HepG2 (cell line): ENCODE measurements around the gene TMED6. TPM values are rescaled to one million over a fixed set of nuclear protein-coding genes. Genes with fewer than 3 reads are reported as not detected.

Experiments used
- ATAC-seq: fragments of 200-7000 bp; cut with Tn5 transposase; 3 replicates; pipeline ENCODE4 v1.9.1; 2020; ENCODE audit warnings: mild to moderate bottlenecking, moderate library complexity
- BruUV-seq: library from RNA; stranded (reverse); fragments of 400-500 nt; replicated peaks from 2 replicates; lab custom pipeline; 2021; lab: Mats Ljungman, UMichigan
- CTCF ChIA-PET: fragments of 300-600 bp; formaldehyde crosslinking; extraction: SDS; loops from one replicate; lab custom pipeline; 2021; ENCODE audit warnings: low total read pairs, inconsistent platforms, low intra/inter-chr PET ratio; lab: Yijun Ruan, JAX
- POLR2A ChIA-PET: fragments of 350-600 bp; sonication (Branson Sonifier 250); formaldehyde crosslinking; loops from one replicate; lab custom pipeline; 2020; ENCODE audit warnings: antibody characterized with exemption, inconsistent platforms; lab: Yijun Ruan, JAX
- DNase-seq: peaks from one replicate; pipeline ENCODE4 v3.0.0-alpha.2; 2015; ENCODE audit warnings: low spot score
- FAIRE-seq: peaks from 3 replicates; lab custom pipeline; 2011; peaks lifted over from hg19 to GRCh38; lab: Jason Lieb, UNC
- H2AFZ ChIP-seq: one replicate; pipeline ENCODE4 v1.6.1; 2011; ENCODE audit warnings: low read length, inconsistent platforms
- H3K27ac ChIP-seq: fragments of 300-600 bp; 3 replicates; pipeline ENCODE4 v1.8.0; 2011; ENCODE audit warnings: mixed run types, mild to moderate bottlenecking, mixed read lengths, low read length, inconsistent platforms; ENCODE audit not compliant: insufficient read depth; ENCODE audit errors: extremely low read length
- H3K27me3 ChIP-seq, 2 experiments: fragments of 200-600 bp in 1 of 2; 2 replicates in 1 of 2; 3 replicates in 1 of 2; pipeline versions ENCODE4 v1.6.0 to v1.8.0; 2011; ENCODE audit warnings: low read length in 2 of 2, mild to moderate bottlenecking in 2 of 2, moderate library complexity in 2 of 2, inconsistent platforms in 1 of 2; ENCODE audit not compliant: insufficient read depth in 2 of 2, control insufficient read depth in 1 of 2
- H3K36me3 ChIP-seq, 2 experiments: fragments of 200-600 bp in 1 of 2; replicated peaks in 1 of 2; 2 replicates in 1 of 2; 3 replicates in 1 of 2; pipeline versions ENCODE4 v1.5.1 to v1.8.0; 2011; ENCODE audit warnings: low read length in 2 of 2, inconsistent platforms in 1 of 2; ENCODE audit not compliant: insufficient read depth in 2 of 2, control insufficient read depth in 1 of 2
- H3K4me1 ChIP-seq: 2 replicates; pipeline ENCODE4 v1.5.1; 2012; ENCODE audit warnings: low read length, inconsistent platforms; ENCODE audit not compliant: insufficient read depth
- H3K4me2 ChIP-seq: 2 replicates; pipeline ENCODE4 v1.6.0; 2011; ENCODE audit warnings: low read depth, low read length, inconsistent platforms
- H3K4me3 ChIP-seq, 3 experiments: fragments of 200-600 bp in 1 of 3; sonication (generic), shearing (Covaris generic) in 1 of 3; replicated peaks in 1 of 3; 2 replicates each; pipeline ENCODE4 v1.5.1; 2011 to 2016; ENCODE audit warnings: low read length in 3 of 3, inconsistent platforms in 2 of 3, low read depth in 2 of 3, mild to moderate bottlenecking in 2 of 3, control low read depth in 1 of 3, mixed read lengths in 1 of 3; ENCODE audit not compliant: insufficient read depth in 1 of 3
- H3K79me2 ChIP-seq: one replicate; pipeline ENCODE4 v1.6.1; 2011; ENCODE audit warnings: low read length, inconsistent platforms; ENCODE audit not compliant: insufficient read depth
- H3K9ac ChIP-seq: 2 replicates; pipeline ENCODE4 v1.6.0; 2011; ENCODE audit warnings: mild to moderate bottlenecking, low read depth, low read length, inconsistent platforms; ENCODE audit not compliant: insufficient read depth
- H3K9me3 ChIP-seq: 2 replicates; pipeline ENCODE4 v1.5.1; 2012; ENCODE audit warnings: mild to moderate bottlenecking, low read length
- H4K20me1 ChIP-seq: 2 replicates; pipeline ENCODE4 v1.6.0; 2011; ENCODE audit warnings: inconsistent platforms, mild to moderate bottlenecking, low read length, moderate library complexity; ENCODE audit not compliant: insufficient read depth
- NR2F1 ChIP-seq, 2 experiments: fragments of 450-650 bp in 1 of 2; formaldehyde crosslinking in 1 of 2; IDR thresholded peaks; 2 replicates each; pipeline versions ENCODE4 v1.5.0 to v1.6.1; 2016 to 2020; ENCODE audit warnings: mild to moderate bottlenecking in 1 of 2, missing compliant biosample characterization in 1 of 2, missing genetic modification reagents in 1 of 2, moderate library complexity in 1 of 2
- SNAPC4 ChIP-seq: sonication (generic); formaldehyde crosslinking; IDR thresholded peaks from 2 replicates; pipeline ENCODE4 v1.4.0; 2020; ENCODE audit warnings: mild to moderate bottlenecking, missing genetic modification reagents
- ZBTB40 ChIP-seq, 2 experiments: fragments of 450-650 bp in 1 of 2; sonication (generic) in 1 of 2; formaldehyde crosslinking in 1 of 2; IDR thresholded peaks; 2 replicates each; pipeline versions ENCODE4 v1.6.1 to v1.8.0; 2016 to 2022; ENCODE audit warnings: antibody characterized with exemption in 1 of 2, mild to moderate bottlenecking in 1 of 2, missing genetic modification reagents in 1 of 2
- WGBS: methylation state at CpG from one replicate; pipeline ENCODE4 v1.1.6; 2017; ENCODE audit warnings: low lambda C conversion rate; 5-methylcytosine and 5-hydroxymethylcytosine counted together
- in situ Hi-C: cut with HindIII; loops from 2 replicates; pipeline ENCODE4 v1.10.0; 2017; ENCODE audit warnings: low pct_unique_long_range_greater_than_20kb; ENCODE audit not compliant: extremely low pct_ligation_motif_present
- intact Hi-C: fragments of 100-400 bp; cut with micrococcal nuclease; formaldehyde crosslinking; loops from one replicate; pipeline ENCODE4 v1.10.0; 2022; ENCODE audit not compliant: unreplicated experiment
- polyA plus RNA-seq, 8 experiments: library from polyadenylated mRNA; depleted of rRNA in 3 of 8; stranded (reverse) in 7 of 8; unstranded in 1 of 8; fragments of >200 nt; fragmentation: Illumina TruSeq in 4 of 8; extraction: Trizol in 4 of 8; gene quantifications; 2 replicates each; pipeline versions ENCODE4 v1.2.1 to v1.2.3, GENCODE V29; 2011 to 2016; ENCODE audit warnings: low read depth in 4 of 8, missing spikeins in 1 of 8, mixed read lengths in 1 of 8; ENCODE audit not compliant: insufficient read depth in 1 of 8
- total RNA-seq, 5 experiments: library from RNA; depleted of rRNA; stranded (reverse); fragments of >200 nt; fragmentation: Illumina TruSeq; extraction: Trizol; gene quantifications; 2 replicates each; pipeline ENCODE4 v1.2.3, GENCODE V29; 2016; ENCODE audit warnings: low read depth in 1 of 5

The TMED6 gene
- total and polyA plus RNA-seq, 2 of the 13 experiments (the other 11 are each of a cell fraction or from before 2014, with no cell fraction given), result 9.8 to 14.4 TPM

GRCh38 chr16:69314534-69314933 is 37.1 kb downstream of the TMED6 start (continued):
- TF ChIP-seq SNAPC4 (CRISPR knock-in tag), result no peak

- Histone ChIP-seq H3K9me3 (no peaks in the 10 kb centered on the region), H3K79me2 (peaks cover 24% of the 10 kb centered on the region)
- TF ChIP-seq ZBTB40 (IDR thresholded peaks at IDR 0.05) (peak; percentile 77), ZBTB40 (CRISPR knock-in tag; IDR thresholded peaks at IDR 0.05) (peak; percentile 91), NR2F1 (CRISPR knock-in tag; IDR thresholded peaks at IDR 0.05) (no peak)
Observed at GRCh38 chr16:69313469-69313868, 38.1 kb downstream of the TMED6 start.

More at GRCh38 chr16:69313469-69313868, 38.1 kb downstream of the TMED6 start:
- no peak overlapping the region for H2AFZ ChIP-seq
- CTCF ChIA-PET, result no interaction called here
- H3K9ac ChIP-seq, result no peak overlapping the region
- no peak overlapping the region for H3K4me3 ChIP-seq
- BruUV-seq, result no TSS peak
- 97% methylated on average over 5 of the region's 5 CpGs for WGBS
- no peak for FAIRE-seq
- ATAC-seq, result no peak
- DNase-seq, result no peak
- H3K4me2 ChIP-seq, result no peak overlapping the region
- H3K4me1 ChIP-seq, result peaks cover 34% of the 10 kb centered on the region
- in situ Hi-C loops (no loop called here), intact Hi-C loops (no loop called here)
- H3K27me3 ChIP-seq, result no peaks in the 10 kb centered on the region
- no peak overlapping the region for H3K27ac ChIP-seq
- POLR2A ChIA-PET, result interaction anchor here (3.0 kb wide), 1 partner anchor 13 kb away, joined by 14 read pairs; no protein-coding TSS in a partner anchor
- H3K36me3 ChIP-seq, result peaks cover 23 to 33% of the 10 kb centered on the region in 2 experiments; a peak in 4 of 5 replicates
- 0 out of 2 replicates have a peak, but pooled peaks cover 4% of the 10 kb centered on the region for H4K20me1 ChIP-seq
